Esophagus muscularis mucosa (tissue), 4 donors: ENCODE measurements around the gene MYLK.

Experiments
- EP300 ChIP-seq: sonication (generic); formaldehyde crosslinking; IDR thresholded peaks from one replicate; pipeline ENCODE4 v1.6.1; 2017; ENCODE audit warnings: antibody characterized with exemption
- POLR2A ChIP-seq: fragments of 450-650 bp; IDR thresholded peaks from one replicate; pipeline ENCODE4 v1.6.1; 2017; ENCODE audit warnings: antibody characterized with exemption, moderate library complexity, mild to moderate bottlenecking, low read depth
- POLR2AphosphoS5 ChIP-seq, 2 donors: sonication (generic); formaldehyde crosslinking; IDR thresholded peaks; one replicate each; pipeline ENCODE4 v1.6.1; 2017; ENCODE audit warnings: antibody characterized with exemption in 2 of 2
- TF ChIP-seq, protein P1 (sequence below), 3 experiments: fragments of 200-600 bp in 2 of 3; fragments of 450-650 bp in 1 of 3; sonication (generic) in 2 of 3; IDR thresholded peaks; one replicate each; pipeline ENCODE4 v1.5.1; 2017 to 2019; ENCODE audit warnings: antibody characterized with exemption in 3 of 3, mild to moderate bottlenecking in 2 of 3, moderate library complexity in 1 of 3

DNA sequence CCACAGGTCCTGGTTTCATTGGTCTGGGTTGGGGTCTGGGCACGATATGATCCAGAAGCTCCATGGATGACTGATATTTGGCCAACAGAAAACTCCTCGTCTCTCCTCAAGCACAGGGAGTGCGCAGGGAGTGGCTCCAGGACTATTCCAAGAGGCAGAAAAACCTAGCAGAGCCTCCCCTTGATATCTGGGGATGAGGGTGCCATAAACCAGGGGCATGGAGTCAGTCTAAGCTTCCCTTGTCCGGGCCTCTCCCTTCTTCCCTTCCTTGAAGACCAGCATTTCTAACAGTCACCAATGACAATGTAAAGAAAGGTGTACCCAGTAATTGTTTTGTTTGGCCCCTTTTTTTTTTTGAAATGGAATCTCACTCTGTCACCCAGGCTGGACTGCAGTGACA is 199.9 kb downstream of the MYLK start:
- TF ChIP-seq, protein P1, sequence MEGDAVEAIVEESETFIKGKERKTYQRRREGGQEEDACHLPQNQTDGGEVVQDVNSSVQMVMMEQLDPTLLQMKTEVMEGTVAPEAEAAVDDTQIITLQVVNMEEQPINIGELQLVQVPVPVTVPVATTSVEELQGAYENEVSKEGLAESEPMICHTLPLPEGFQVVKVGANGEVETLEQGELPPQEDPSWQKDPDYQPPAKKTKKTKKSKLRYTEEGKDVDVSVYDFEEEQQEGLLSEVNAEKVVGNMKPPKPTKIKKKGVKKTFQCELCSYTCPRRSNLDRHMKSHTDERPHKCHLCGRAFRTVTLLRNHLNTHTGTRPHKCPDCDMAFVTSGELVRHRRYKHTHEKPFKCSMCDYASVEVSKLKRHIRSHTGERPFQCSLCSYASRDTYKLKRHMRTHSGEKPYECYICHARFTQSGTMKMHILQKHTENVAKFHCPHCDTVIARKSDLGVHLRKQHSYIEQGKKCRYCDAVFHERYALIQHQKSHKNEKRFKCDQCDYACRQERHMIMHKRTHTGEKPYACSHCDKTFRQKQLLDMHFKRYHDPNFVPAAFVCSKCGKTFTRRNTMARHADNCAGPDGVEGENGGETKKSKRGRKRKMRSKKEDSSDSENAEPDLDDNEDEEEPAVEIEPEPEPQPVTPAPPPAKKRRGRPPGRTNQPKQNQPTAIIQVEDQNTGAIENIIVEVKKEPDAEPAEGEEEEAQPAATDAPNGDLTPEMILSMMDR (IDR thresholded peaks at IDR 0.05) = no peak
- TF ChIP-seq POLR2A = no peak
- no peak for TF ChIP-seq EP300
- TF ChIP-seq POLR2AphosphoS5 (IDR thresholded peaks at IDR 0.05) = no peak
